ENCODE data around the gene NLE1.
A peak's percentile ranks its signal among the peaks of the same experiment; 100 is the strongest.
"Not testable (repeated sequence)": the region's sequence is repeated elsewhere in the genome, so short reads cannot be mapped to it uniquely, and the experiment has no call there.

Gene NLE1

GRCh38 chr17:35101036-35101435, 41.1 kb downstream of the NLE1 start:
- TF ChIP-seq, protein P1, sequence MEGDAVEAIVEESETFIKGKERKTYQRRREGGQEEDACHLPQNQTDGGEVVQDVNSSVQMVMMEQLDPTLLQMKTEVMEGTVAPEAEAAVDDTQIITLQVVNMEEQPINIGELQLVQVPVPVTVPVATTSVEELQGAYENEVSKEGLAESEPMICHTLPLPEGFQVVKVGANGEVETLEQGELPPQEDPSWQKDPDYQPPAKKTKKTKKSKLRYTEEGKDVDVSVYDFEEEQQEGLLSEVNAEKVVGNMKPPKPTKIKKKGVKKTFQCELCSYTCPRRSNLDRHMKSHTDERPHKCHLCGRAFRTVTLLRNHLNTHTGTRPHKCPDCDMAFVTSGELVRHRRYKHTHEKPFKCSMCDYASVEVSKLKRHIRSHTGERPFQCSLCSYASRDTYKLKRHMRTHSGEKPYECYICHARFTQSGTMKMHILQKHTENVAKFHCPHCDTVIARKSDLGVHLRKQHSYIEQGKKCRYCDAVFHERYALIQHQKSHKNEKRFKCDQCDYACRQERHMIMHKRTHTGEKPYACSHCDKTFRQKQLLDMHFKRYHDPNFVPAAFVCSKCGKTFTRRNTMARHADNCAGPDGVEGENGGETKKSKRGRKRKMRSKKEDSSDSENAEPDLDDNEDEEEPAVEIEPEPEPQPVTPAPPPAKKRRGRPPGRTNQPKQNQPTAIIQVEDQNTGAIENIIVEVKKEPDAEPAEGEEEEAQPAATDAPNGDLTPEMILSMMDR (IDR thresholded peaks at IDR 0.05; ENCODE audit: low read depth, low read length), result no peak
- no peak overlapping the region for H3K4me3 ChIP-seq (replicated peaks in 1 of 2; ENCODE audit: low read depth in 2 of 2, low read length in 2 of 2)
- DNase-seq (ENCODE audit: low read depth in 2 of 2), result no peak

GRCh38 chr17:35099908-35100307, 42.2 kb downstream of the NLE1 start:
- TF ChIP-seq, protein P1 (IDR thresholded peaks at IDR 0.05; ENCODE audit: low read depth, low read length), result no peak
- no peak for DNase-seq (ENCODE audit: low read depth in 2 of 2)
- H3K4me3 ChIP-seq (replicated peaks in 1 of 2; ENCODE audit: low read depth in 2 of 2, low read length in 2 of 2), result no peak overlapping the region

DNA sequence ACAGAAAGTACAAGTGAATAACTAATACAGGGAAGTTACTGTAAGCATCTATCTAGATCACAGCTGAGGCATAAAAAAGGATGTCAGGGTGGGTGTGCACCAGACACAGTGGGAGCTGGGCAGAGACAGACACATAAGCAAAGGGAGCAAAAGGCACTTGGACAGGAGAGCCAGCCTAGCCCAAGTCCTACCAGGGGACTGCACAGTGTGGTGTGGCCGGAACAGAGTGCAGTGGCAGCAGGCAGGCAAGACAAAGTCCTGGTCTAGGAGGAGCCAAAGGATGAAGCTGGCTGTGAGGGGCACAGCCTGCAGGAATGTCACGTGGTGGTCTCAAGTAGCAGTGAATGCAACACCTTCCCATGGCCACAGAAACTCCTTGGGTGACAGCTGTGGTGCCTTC, 44.3 kb downstream of the NLE1 start:
- no peak for DNase-seq (ENCODE audit: low read depth in 2 of 2)
- TF ChIP-seq, protein P1 (IDR thresholded peaks at IDR 0.05; ENCODE audit: low read depth, low read length), result no peak
- no peak overlapping the region for H3K4me3 ChIP-seq (replicated peaks in 1 of 2; ENCODE audit: low read depth in 2 of 2, low read length in 2 of 2)

- H3K4me3 ChIP-seq (replicated peaks in 1 of 2; ENCODE audit: low read depth in 2 of 2, low read length in 2 of 2), result no peak overlapping the region
- TF ChIP-seq, protein P1 (IDR thresholded peaks at IDR 0.05; ENCODE audit: low read depth, low read length), result no peak
- DNase-seq (ENCODE audit: low read depth in 2 of 2), result no peak
Measured at GRCh38 chr17:35095741-35096140, 46.4 kb downstream of the NLE1 start.

DNA sequence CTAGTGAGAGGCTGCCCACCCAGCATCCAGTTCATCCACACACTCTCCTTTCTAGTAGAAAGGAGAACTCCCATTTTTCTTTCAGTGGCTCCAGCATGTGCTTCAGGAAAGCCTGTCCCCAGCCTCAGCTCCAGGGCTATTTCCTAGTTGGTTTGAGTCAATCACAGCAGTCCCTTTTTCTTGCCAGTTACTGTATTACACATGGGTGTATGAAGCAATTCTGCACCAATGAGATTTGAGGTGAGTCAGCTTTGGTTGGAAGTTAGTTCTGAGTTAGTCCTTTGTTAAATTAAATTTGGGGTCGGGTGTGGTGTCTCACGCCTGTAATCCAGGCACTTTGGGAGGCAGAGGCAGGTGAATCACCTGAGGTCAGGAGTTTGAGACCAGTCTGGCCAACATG, 47.2 kb downstream of the NLE1 start:
- TF ChIP-seq, protein P1 (IDR thresholded peaks at IDR 0.05; ENCODE audit: low read depth, low read length), result no peak
- DNase-seq (ENCODE audit: low read depth in 2 of 2), result peak; percentile 81 to 94
- H3K4me3 ChIP-seq (replicated peaks in 1 of 2; ENCODE audit: low read depth in 2 of 2, low read length in 2 of 2), result no peak overlapping the region

GRCh38 chr17:35090707-35091106, 51.4 kb downstream of the NLE1 start:
- not testable (repeated sequence) for H3K4me3 ChIP-seq (replicated peaks in 1 of 2; ENCODE audit: low read depth in 2 of 2, low read length in 2 of 2); DNase-seq (ENCODE audit: low read depth in 2 of 2)

- DNase-seq (ENCODE audit: low read depth in 2 of 2), result peak; percentile 33 to 53
- TF ChIP-seq, protein P1 (IDR thresholded peaks at IDR 0.05; ENCODE audit: low read depth, low read length), result peak; percentile 22
- H3K4me3 ChIP-seq (replicated peaks in 1 of 2; ENCODE audit: low read depth in 2 of 2, low read length in 2 of 2), result peak overlapping the region; percentile 23 to 37
Measured at GRCh38 chr17:35089586-35090296, 52.4 kb downstream of the NLE1 start.
